Activated naive CD8-positive, alpha-beta T cell treated with anti-CD3 and anti-CD28 coated beads, Interleukin-2, amount 50 U/mL, for 16 hours (primary cell): ENCODE data around the gene GGTLC3.
A peak's percentile ranks its signal among the peaks of the same experiment; 100 is the strongest.
"Not testable (repeated sequence)": the region's sequence is repeated elsewhere in the genome, so short reads cannot be mapped to it uniquely, and the experiment has no call there.

ENCODE experiments used
- DNase-seq: peaks from one replicate; pipeline ENCODE4 v3.0.0-alpha.2; 2020; ENCODE audit warnings: low read depth, low spot score

GGTLC3 gene

GRCh38 chr22:18518061-18518460 is at the start of gene GGTLC3:
TSS of gene GGTLC3 (minus strand) at chr22:18518161. CDS start at chr22:18517897, 264 bp downstream.
- DNase-seq: not testable (repeated sequence)

- not testable (repeated sequence) for DNase-seq
Observed at GRCh38 chr22:18560099-18560974, 42.4 kb upstream of the GGTLC3 start.

- DNase-seq: not testable (repeated sequence)
Observed at GRCh38 chr22:18558939-18559338, 41.0 kb upstream of the GGTLC3 start.

GRCh38 chr22:18558516-18558915 is 40.6 kb upstream of the GGTLC3 start:
- not testable (repeated sequence) for DNase-seq

GRCh38 chr22:18554280-18555256 is 36.6 kb upstream of the GGTLC3 start:
- DNase-seq: not testable (repeated sequence)

- DNase-seq: not testable (repeated sequence)
Observed at GRCh38 chr22:18552839-18553597, 35.1 kb upstream of the GGTLC3 start.

- not testable (repeated sequence) for DNase-seq
Observed at GRCh38 chr22:18551046-18551445, 33.1 kb upstream of the GGTLC3 start.

GRCh38 chr22:18549458-18550179 is 31.7 kb upstream of the GGTLC3 start:
- not testable (repeated sequence) for DNase-seq

GRCh38 chr22:18544615-18545014 is 26.7 kb upstream of the GGTLC3 start:
- DNase-seq: not testable (repeated sequence)

- DNase-seq: not testable (repeated sequence)
Observed at GRCh38 chr22:18543400-18543799, 25.4 kb upstream of the GGTLC3 start.

- not testable (repeated sequence) for DNase-seq
Observed at GRCh38 chr22:18539994-18540393, 22.0 kb upstream of the GGTLC3 start.

GRCh38 chr22:18534315-18534714 is 16.4 kb upstream of the GGTLC3 start:
- not testable (repeated sequence) for DNase-seq

GRCh38 chr22:18533633-18534032 is 15.7 kb upstream of the GGTLC3 start:
- not testable (repeated sequence) for DNase-seq

- DNase-seq: not testable (repeated sequence)
Observed at GRCh38 chr22:18529416-18530145, 11.6 kb upstream of the GGTLC3 start.

GRCh38 chr22:18528597-18529415 is 10.8 kb upstream of the GGTLC3 start:
- peak; percentile 76 for DNase-seq

- not testable (repeated sequence) for DNase-seq
Observed at GRCh38 chr22:18527752-18528596, 10.0 kb upstream of the GGTLC3 start, which contains the start of gene TMEM191B. TSS of gene TMEM191B (plus strand) at chr22:18527802. CDS start at chr22:18527981, 179 bp downstream.

- DNase-seq: not testable (repeated sequence)
Observed at GRCh38 chr22:18523328-18523727, 5.4 kb upstream of the GGTLC3 start.

GRCh38 chr22:18522762-18523161 is 4.8 kb upstream of the GGTLC3 start:
- not testable (repeated sequence) for DNase-seq
